ENCODE results near the gene ZNF280B.
"Not testable (repeated sequence)": the region's sequence is repeated elsewhere in the genome, so short reads cannot be mapped to it uniquely, and the experiment has no call there.

The ZNF280B gene

GRCh38 chr22:22534604-22535415 is 26.3 kb upstream of the ZNF280B start:
- DNase-seq, result no peak

GRCh38 chr22:22533863-22534262 is 25.3 kb upstream of the ZNF280B start:
- DNase-seq, result no peak

- no peak for DNase-seq
Measured at GRCh38 chr22:22533417-22533816, 24.9 kb upstream of the ZNF280B start.

GRCh38 chr22:22532547-22533071 is 24.1 kb upstream of the ZNF280B start:
- DNase-seq, result not testable (repeated sequence)

GRCh38 chr22:22531770-22532546 is 23.4 kb upstream of the ZNF280B start:
- DNase-seq, result no peak

GRCh38 chr22:22528780-22529179 is 20.2 kb upstream of the ZNF280B start:
- DNase-seq, result no peak

GRCh38 chr22:22527312-22527711 is 18.8 kb upstream of the ZNF280B start:
- no peak for DNase-seq

GRCh38 chr22:22526125-22526912 is 17.8 kb upstream of the ZNF280B start:
- no peak for DNase-seq

- no peak for DNase-seq
Measured at GRCh38 chr22:22523494-22523893, 15.0 kb upstream of the ZNF280B start.

- DNase-seq, result no peak
Measured at GRCh38 chr22:22521631-22522030, 13.1 kb upstream of the ZNF280B start.

- no peak for DNase-seq
Measured at GRCh38 chr22:22520667-22521602, 12.4 kb upstream of the ZNF280B start.

- DNase-seq, result no peak
Measured at GRCh38 chr22:22520020-22520656, 11.6 kb upstream of the ZNF280B start, which contains the start of gene ZNF280A. TSS of gene ZNF280A (minus strand) at chr22:22520270. CDS start at chr22:22515630, 4,640 bp downstream.

- no peak for DNase-seq
Measured at GRCh38 chr22:22519591-22519990, 11.0 kb upstream of the ZNF280B start.

GRCh38 chr22:22516992-22517391 is 8.4 kb upstream of the ZNF280B start:
- DNase-seq, result no peak

GRCh38 chr22:22515890-22516289 is 7.3 kb upstream of the ZNF280B start:
- no peak for DNase-seq

GRCh38 chr22:22514431-22514830 is 5.9 kb upstream of the ZNF280B start:
- not testable (repeated sequence) for DNase-seq

- DNase-seq, result no peak
Measured at GRCh38 chr22:22513619-22514018, 5.1 kb upstream of the ZNF280B start.

GRCh38 chr22:22512951-22513350 is 4.4 kb upstream of the ZNF280B start:
- DNase-seq, result no peak

GRCh38 chr22:22510833-22511232 is 2.3 kb upstream of the ZNF280B start:
- DNase-seq, result not testable (repeated sequence)

GRCh38 chr22:22509912-22510311 is 1.4 kb upstream of the ZNF280B start:
- not testable (repeated sequence) for DNase-seq

- no peak for DNase-seq
Measured at GRCh38 chr22:22507743-22508273, 734 bp downstream of the ZNF280B start.
